K562 (cell line): ENCODE measurements around the gene PNPLA2. TPM values are rescaled to one million over a fixed set of nuclear protein-coding genes. Genes with fewer than 3 reads are reported as not detected.

ENCODE experiments used
- ASH1L ChIP-seq: fragments of 450-650 bp; IDR thresholded peaks from 2 replicates; pipeline ENCODE4 v1.6.1; 2018; ENCODE audit warnings: borderline replicate concordance, mild to moderate bottlenecking, low read depth; ENCODE audit not compliant: partially characterized antibody
- BRF1 ChIP-seq: IDR thresholded peaks from 3 replicates; pipeline ENCODE4 v1.6.1; 2011; ENCODE audit warnings: borderline replicate concordance, mild to moderate bottlenecking; ENCODE audit not compliant: insufficient read length; ENCODE audit errors: extremely low read depth
- CGGBP1 ChIP-seq: fragments of 250-450 bp; sonication (Bioruptor Pico); IDR thresholded peaks from 2 replicates; pipeline ENCODE4 v1.9.0; 2021; ENCODE audit warnings: mild to moderate bottlenecking
- FOXJ3 ChIP-seq: sonication (generic); formaldehyde crosslinking; IDR thresholded peaks from 2 replicates; pipeline ENCODE4 v1.4.0; 2020; ENCODE audit warnings: mild to moderate bottlenecking, missing genetic modification reagents
- GABPA ChIP-seq: fragments of 200-800 bp; sonication (Bioruptor generic); conservative IDR thresholded peaks from 2 replicates; pipeline ENCODE4 v1.6.1; 2016; ENCODE audit warnings: low read depth, missing genetic modification characterization, missing compliant biosample characterization
- RNF2 ChIP-seq: sonication (generic); IDR thresholded peaks from 2 replicates; pipeline ENCODE4 v1.6.1; 2016
- THAP12 ChIP-seq: fragments of 250-450 bp; sonication (Bioruptor Pico); IDR thresholded peaks from 2 replicates; pipeline ENCODE4 v1.9.0; 2021; ENCODE audit warnings: mild to moderate bottlenecking, inconsistent platforms
- TOE1 ChIP-seq, 2 experiments: fragments of 450-650 bp in 1 of 2; sonication (generic) in 1 of 2; formaldehyde crosslinking in 1 of 2; IDR thresholded peaks; 2 replicates each; pipeline versions ENCODE4 v1.7.1 to v1.8.0; 2016 to 2022; ENCODE audit warnings: borderline replicate concordance in 2 of 2, mild to moderate bottlenecking in 2 of 2, antibody characterized with exemption in 1 of 2, inconsistent platforms in 1 of 2, low read depth in 1 of 2, missing genetic modification reagents in 1 of 2, moderate library complexity in 1 of 2
- TRIM28 ChIP-seq: fragments of 450-650 bp; IDR thresholded peaks from 2 replicates; pipeline ENCODE4 v1.6.1; 2017
- ZBED1 ChIP-seq: IDR thresholded peaks from 2 replicates; pipeline ENCODE4 v1.6.1; 2014
- ZMIZ1 ChIP-seq, 2 experiments: fragments of 150-350 bp in 1 of 2; IDR thresholded peaks; 2 replicates each; pipeline ENCODE4 v1.6.1; 2012 to 2016; ENCODE audit warnings: low read depth in 2 of 2, low read length in 2 of 2, mild to moderate bottlenecking in 1 of 2, moderate library complexity in 1 of 2
- ZNF12 ChIP-seq: sonication (generic); formaldehyde crosslinking; IDR thresholded peaks from 2 replicates; pipeline ENCODE4 v1.4.0; 2020; ENCODE audit warnings: mild to moderate bottlenecking, missing genetic modification reagents
- ZNF398 ChIP-seq: fragments of 250-450 bp; sonication (Bioruptor Pico); IDR thresholded peaks from 2 replicates; pipeline ENCODE4 v1.8.0; 2021; ENCODE audit warnings: moderate library complexity, mild to moderate bottlenecking, inconsistent platforms
- ZNF707 ChIP-seq: fragments of 250-450 bp; sonication (Bioruptor Pico); conservative IDR thresholded peaks from 2 replicates; pipeline ENCODE4 v1.8.0; 2022; ENCODE audit warnings: inconsistent platforms, mild to moderate bottlenecking, moderate library complexity
- ZNF764 ChIP-seq: fragments of 250-450 bp; sonication (Bioruptor Pico); IDR thresholded peaks from 2 replicates; pipeline ENCODE4 v1.4.0; 2020; ENCODE audit warnings: low read depth, mild to moderate bottlenecking, moderate library complexity
- polyA plus RNA-seq, 8 experiments: library from polyadenylated mRNA; depleted of rRNA in 4 of 8; stranded (reverse) in 5 of 8; unstranded in 3 of 8; fragments of >200 nt; fragmentation: Nextera tagmentation in 2 of 8; fragmentation: Illumina TruSeq in 1 of 8; extraction: Ambion mirVana in 2 of 8; extraction: Trizol in 1 of 8; gene quantifications; 2 replicates each; pipeline versions ENCODE4 v1.2.1 to v1.2.3, GENCODE V29; 2011 to 2014; ENCODE audit warnings: inconsistent platforms in 1 of 8, missing spikeins in 1 of 8
- total RNA-seq, 7 experiments: library from RNA; depleted of rRNA in 6 of 7; stranded (reverse); fragments of >200 nt in 6 of 7; fragmentation: Illumina TruSeq in 2 of 7; extraction: Trizol in 2 of 7; gene quantifications; 2 replicates each; pipeline versions ENCODE4 v1.2.1 to v1.2.3, GENCODE V29; 2011 to 2021; ENCODE audit warnings: low replicate concordance in 1 of 7

The PNPLA2 gene
- total and polyA plus RNA-seq, 9 of the 15 experiments (the other 6 are each of a cell fraction or from before 2014, with no cell fraction given) = 0.39 to 87.1 (median 8.4) TPM

GRCh38 chr11:839875-840617 is 21.3 kb downstream of the PNPLA2 start (continued):
- TF ChIP-seq ZMIZ1 (IDR thresholded peaks at IDR 0.05; ENCODE audit: low read depth in 2 of 2, low read length in 2 of 2) (peak in 1 of 2 experiments; percentile 45; a peak in 1 of 4 replicates), ASH1L (no peak), THAP12 (CRISPR knock-in tag) (no peak), ZNF398 (no peak), FOXJ3 (CRISPR knock-in tag) (no peak), TOE1 (IDR thresholded peaks at IDR 0.05; ENCODE audit: borderline replicate concordance) (no peak), TOE1 (CRISPR knock-in tag; IDR thresholded peaks at IDR 0.05; ENCODE audit: borderline replicate concordance, low read depth) (no peak), TRIM28 (no peak), ZNF12 (CRISPR knock-in tag) (no peak), GABPA (no peak), BRF1 (no peak), ZNF764 (CRISPR knock-in tag) (peak; percentile 98), RNF2 (no peak), ZNF707 (no peak), ZBED1 (no peak), CGGBP1 (CRISPR knock-in tag) (no peak)
